Vagina (tissue), 2 donors: Measurements from ENCODE around the gene HNMT. TPM values are rescaled to one million over a fixed set of nuclear protein-coding genes. Genes with fewer than 3 reads are reported as not detected.

ENCODE experiments used
- DNase-seq, 2 donors: peaks; one replicate each; pipeline ENCODE4 v3.0.0-alpha.2; 2017; ENCODE audit errors: extremely low spot score in 2 of 2
- H3K27ac ChIP-seq: fragments of 200-600 bp; sonication (generic); one replicate; pipeline ENCODE4 v1.5.1; 2019
- H3K27me3 ChIP-seq: fragments of 200-600 bp; sonication (generic); one replicate; pipeline ENCODE4 v1.5.1; 2019
- H3K36me3 ChIP-seq, 2 donors: fragments of 200-600 bp; sonication (generic); one replicate each; pipeline ENCODE4 v1.5.1; 2017 to 2019
- H3K4me1 ChIP-seq: fragments of 200-600 bp; sonication (generic); one replicate; pipeline ENCODE4 v1.5.1; 2019
- H3K4me3 ChIP-seq, 2 donors: fragments of 200-600 bp; sonication (generic); 1 replicate in 1 of 2; 2 replicates in 1 of 2; pipeline ENCODE4 v1.5.1; 2016 to 2019
- H3K9me3 ChIP-seq: fragments of 200-600 bp; sonication (generic); one replicate; pipeline ENCODE4 v1.5.1; 2019
- CTCF ChIP-seq, 3 experiments: fragments of 450-650 bp in 2 of 3; fragments of 200-600 bp in 1 of 3; sonication (generic) in 1 of 3; IDR thresholded peaks; one replicate each; pipeline ENCODE4 v1.5.1; 2017 to 2019; ENCODE audit warnings: antibody characterized with exemption in 3 of 3, mild to moderate bottlenecking in 2 of 3, moderate library complexity in 2 of 3
- POLR2A ChIP-seq, 2 donors: fragments of 450-650 bp; IDR thresholded peaks; one replicate each; pipeline ENCODE4 v1.6.1; 2017; ENCODE audit warnings: antibody characterized with exemption in 2 of 2, mild to moderate bottlenecking in 2 of 2, moderate library complexity in 2 of 2
- POLR2AphosphoS5 ChIP-seq, 2 donors: sonication (generic); formaldehyde crosslinking; IDR thresholded peaks; one replicate each; pipeline ENCODE4 v1.9.0; 2017; ENCODE audit warnings: antibody characterized with exemption in 2 of 2, mild to moderate bottlenecking in 2 of 2, low read depth in 1 of 2; ENCODE audit not compliant: insufficient read depth in 1 of 2
- intact Hi-C: fragments of 100-400 bp; cut with DNase I; formaldehyde crosslinking; loops from one replicate; pipeline ENCODE4 v1.15.1; 2023
- total RNA-seq: library from RNA; depleted of rRNA; stranded (reverse); fragments of >200 nt; gene quantifications from one replicate; pipeline ENCODE4 v1.2.3, GENCODE V29; 2016

The HNMT gene
- total RNA-seq, 1 donor from 2014 or later, result 18.9 TPM

DNA sequence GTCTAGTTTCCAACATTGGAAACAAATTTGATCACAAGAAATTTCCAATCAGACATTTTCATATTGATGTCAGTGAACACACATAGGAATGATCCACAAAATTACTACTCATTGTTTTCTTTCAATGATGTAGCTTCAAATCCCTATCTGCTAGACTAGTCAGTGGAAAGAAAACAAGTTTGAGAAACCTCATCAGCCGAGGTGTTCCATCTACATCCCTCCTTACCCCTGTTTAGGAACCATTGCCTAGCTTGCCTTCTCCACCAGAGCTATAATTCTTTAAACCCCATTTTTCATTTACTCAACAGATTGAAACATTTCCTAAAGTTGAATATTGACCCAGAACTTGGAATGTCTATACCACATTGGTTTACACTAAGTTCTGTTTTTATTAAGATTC, 45.3 kb downstream of the HNMT start:
- TF ChIP-seq POLR2AphosphoS5 (IDR thresholded peaks at IDR 0.05; ENCODE audit: insufficient read depth in 1 of 2, low read depth in 1 of 2), result no peak
- TF ChIP-seq CTCF (IDR thresholded peaks at IDR 0.05), result no peak
- no peak for TF ChIP-seq POLR2A (IDR thresholded peaks at IDR 0.05)
- intact Hi-C loops, result no loop called here
- no peaks in the 10 kb centered on the region for H3K36me3 ChIP-seq

DNA sequence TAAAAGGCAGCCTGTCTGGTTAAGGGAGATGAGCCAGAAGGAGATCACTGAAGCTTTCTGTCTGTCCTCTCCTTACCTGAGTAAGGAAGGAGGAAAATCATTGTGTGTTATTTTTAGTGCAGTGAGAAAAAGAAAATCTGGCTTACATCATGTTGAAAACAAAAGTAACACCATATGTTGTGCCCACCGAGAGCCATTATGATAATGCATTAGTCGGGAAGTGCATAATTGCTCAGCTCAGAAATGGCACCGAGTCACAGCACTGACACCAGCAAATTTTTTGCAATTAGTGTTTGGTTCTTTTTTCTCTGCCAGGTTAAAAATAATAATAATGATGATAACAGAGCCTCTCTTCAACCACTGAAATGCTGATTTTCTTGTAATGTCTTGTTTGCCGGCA, 46.6 kb downstream of the HNMT start:
- Histone ChIP-seq H3K9me3 (no peaks in the 10 kb centered on the region), H3K4me3 (no peak overlapping the region), H3K4me1 (no peaks in the 10 kb centered on the region), H3K36me3 (no peaks in the 10 kb centered on the region), H3K27me3 (no peaks in the 10 kb centered on the region), H3K27ac (no peak overlapping the region)
- intact Hi-C loops, result no loop called here
- DNase-seq, result no peak
- TF ChIP-seq CTCF (IDR thresholded peaks at IDR 0.05) (no peak), POLR2A (IDR thresholded peaks at IDR 0.05) (no peak), POLR2AphosphoS5 (IDR thresholded peaks at IDR 0.05; ENCODE audit: insufficient read depth in 1 of 2, low read depth in 1 of 2) (no peak)

More for the DNA sequence above, 45.3 kb downstream of the HNMT start:
- no peaks in the 10 kb centered on the region for H3K4me1 ChIP-seq
- DNase-seq, result no peak
- no peaks in the 10 kb centered on the region for H3K9me3 ChIP-seq
- no peak overlapping the region for H3K4me3 ChIP-seq
- no peaks in the 10 kb centered on the region for H3K27me3 ChIP-seq
- H3K27ac ChIP-seq, result no peak overlapping the region

- Histone ChIP-seq H3K27me3 (no peaks in the 10 kb centered on the region), H3K27ac (no peak overlapping the region), H3K9me3 (no peaks in the 10 kb centered on the region), H3K36me3 (no peaks in the 10 kb centered on the region), H3K4me3 (no peak overlapping the region), H3K4me1 (no peaks in the 10 kb centered on the region)
- TF ChIP-seq CTCF (IDR thresholded peaks at IDR 0.05) (no peak), POLR2A (IDR thresholded peaks at IDR 0.05) (no peak), POLR2AphosphoS5 (IDR thresholded peaks at IDR 0.05; ENCODE audit: insufficient read depth in 1 of 2, low read depth in 1 of 2) (no peak)
- intact Hi-C loops, result no loop called here
- no peak for DNase-seq
These were observed 47.8 kb downstream of the HNMT start for GRCh38 chr2:138012082-138012481.

DNA sequence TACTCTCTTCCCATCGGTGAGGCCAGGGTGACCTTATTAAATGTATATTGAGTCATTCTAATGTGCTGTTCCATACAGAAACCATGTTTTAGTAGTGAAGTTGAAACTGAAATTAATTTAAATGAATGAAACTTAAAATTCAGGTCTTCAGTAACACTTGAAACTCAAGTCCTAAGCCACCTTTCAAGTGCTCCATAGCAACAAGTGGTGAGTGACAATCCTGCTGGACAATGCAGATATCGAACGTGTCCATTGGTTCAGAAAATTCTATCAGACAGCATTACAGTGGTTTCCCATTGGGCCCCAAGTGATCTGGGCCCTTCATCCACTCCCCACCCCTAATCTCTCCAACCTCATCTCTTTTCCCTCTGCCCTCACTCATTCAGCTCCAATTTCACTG, 48.7 kb downstream of the HNMT start:
- Histone ChIP-seq H3K9me3 (no peaks in the 10 kb centered on the region), H3K27me3 (no peaks in the 10 kb centered on the region), H3K36me3 (no peaks in the 10 kb centered on the region), H3K4me3 (no peak overlapping the region), H3K27ac (no peak overlapping the region), H3K4me1 (no peaks in the 10 kb centered on the region)
- TF ChIP-seq POLR2A (IDR thresholded peaks at IDR 0.05) (no peak), POLR2AphosphoS5 (IDR thresholded peaks at IDR 0.05; ENCODE audit: insufficient read depth in 1 of 2, low read depth in 1 of 2) (no peak), CTCF (IDR thresholded peaks at IDR 0.05) (no peak)
- DNase-seq, result no peak
- intact Hi-C loops, result no loop called here

DNA sequence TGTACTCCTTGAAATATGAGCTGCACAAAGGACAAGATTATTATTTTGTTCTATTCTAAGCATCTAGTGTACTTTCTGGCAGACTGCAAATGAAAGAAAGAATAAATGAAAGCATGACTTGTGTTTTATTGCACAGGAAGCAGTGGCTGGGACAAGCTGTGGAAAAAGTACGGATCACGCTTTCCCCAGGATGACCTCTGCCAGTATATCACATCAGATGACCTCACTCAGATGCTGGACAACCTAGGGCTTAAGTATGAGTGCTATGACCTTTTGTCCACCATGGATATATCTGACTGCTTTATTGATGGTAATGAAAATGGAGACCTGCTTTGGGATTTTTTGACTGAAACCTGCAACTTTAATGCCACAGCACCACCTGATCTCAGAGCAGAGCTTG, 49.4 kb downstream of the HNMT start:
- DNase-seq, result no peak
- Histone ChIP-seq H3K27me3 (no peaks in the 10 kb centered on the region), H3K27ac (no peak overlapping the region), H3K4me3 (no peak overlapping the region), H3K9me3 (no peaks in the 10 kb centered on the region), H3K36me3 (no peaks in the 10 kb centered on the region), H3K4me1 (no peaks in the 10 kb centered on the region)
- intact Hi-C loops, result no loop called here
- TF ChIP-seq POLR2A (IDR thresholded peaks at IDR 0.05), result no peak
- TF ChIP-seq POLR2AphosphoS5 (IDR thresholded peaks at IDR 0.05; ENCODE audit: insufficient read depth in 1 of 2, low read depth in 1 of 2), result no peak
- TF ChIP-seq CTCF (IDR thresholded peaks at IDR 0.05), result no peak
